CD1c-positive myeloid dendritic cell (primary cell): Measurements from ENCODE around the gene CCDC102B.
"Not testable (repeated sequence)": the region's sequence is repeated elsewhere in the genome, so short reads cannot be mapped to it uniquely, and the experiment has no call there.

Experiments used
- DNase-seq: peaks from one replicate; pipeline ENCODE4 v3.0.0-alpha.2; 2016; ENCODE audit errors: extremely low spot score

The CCDC102B gene

GRCh38 chr18:68909579-68909978 lies 111.7 kb downstream of the CCDC102B start:
- DNase-seq: no peak

- DNase-seq: no peak
Measured at GRCh38 chr18:68915061-68915460, 117.2 kb downstream of the CCDC102B start.

GRCh38 chr18:68916734-68917133 lies 118.9 kb downstream of the CCDC102B start:
- DNase-seq: no peak

- no peak for DNase-seq
Measured at GRCh38 chr18:68918216-68918615, 120.3 kb downstream of the CCDC102B start.

- DNase-seq: no peak
Measured at GRCh38 chr18:68919900-68920299, 122.0 kb downstream of the CCDC102B start.

GRCh38 chr18:68922392-68922791 lies 124.5 kb downstream of the CCDC102B start:
- DNase-seq: no peak

GRCh38 chr18:68925268-68925667 lies 127.4 kb downstream of the CCDC102B start:
- no peak for DNase-seq

GRCh38 chr18:68928762-68929675 lies 131.1 kb downstream of the CCDC102B start:
- no peak for DNase-seq

GRCh38 chr18:68935686-68936085 lies 137.8 kb downstream of the CCDC102B start:
- no peak for DNase-seq

GRCh38 chr18:68937029-68937599 lies 139.2 kb downstream of the CCDC102B start:
- no peak for DNase-seq

- no peak for DNase-seq
Measured at GRCh38 chr18:68940039-68940438, 142.2 kb downstream of the CCDC102B start.

- DNase-seq: no peak
Measured at GRCh38 chr18:68940754-68941153, 142.9 kb downstream of the CCDC102B start.

- no peak for DNase-seq
Measured at GRCh38 chr18:68942230-68942629, 144.3 kb downstream of the CCDC102B start.

GRCh38 chr18:68943861-68944260 lies 146.0 kb downstream of the CCDC102B start:
- not testable (repeated sequence) for DNase-seq

GRCh38 chr18:68944330-68944729 lies 146.4 kb downstream of the CCDC102B start:
- DNase-seq: no peak

- DNase-seq: no peak
Measured at GRCh38 chr18:68944826-68945225, 146.9 kb downstream of the CCDC102B start.

GRCh38 chr18:68948622-68949021 lies 150.7 kb downstream of the CCDC102B start:
- DNase-seq: no peak

GRCh38 chr18:68954738-68955137 lies 156.9 kb downstream of the CCDC102B start:
- DNase-seq: no peak

GRCh38 chr18:68956650-68957049 lies 158.8 kb downstream of the CCDC102B start:
- DNase-seq: no peak

GRCh38 chr18:68960355-68960754 lies 162.5 kb downstream of the CCDC102B start:
- no peak for DNase-seq

- no peak for DNase-seq
Measured at GRCh38 chr18:68962623-68963022, 164.7 kb downstream of the CCDC102B start.

GRCh38 chr18:68965817-68966216 lies 167.9 kb downstream of the CCDC102B start:
- no peak for DNase-seq

- no peak for DNase-seq
Measured at GRCh38 chr18:68969027-68969426, 171.1 kb downstream of the CCDC102B start.
